ENCODE measurements around the gene CDHR4.

DNA sequence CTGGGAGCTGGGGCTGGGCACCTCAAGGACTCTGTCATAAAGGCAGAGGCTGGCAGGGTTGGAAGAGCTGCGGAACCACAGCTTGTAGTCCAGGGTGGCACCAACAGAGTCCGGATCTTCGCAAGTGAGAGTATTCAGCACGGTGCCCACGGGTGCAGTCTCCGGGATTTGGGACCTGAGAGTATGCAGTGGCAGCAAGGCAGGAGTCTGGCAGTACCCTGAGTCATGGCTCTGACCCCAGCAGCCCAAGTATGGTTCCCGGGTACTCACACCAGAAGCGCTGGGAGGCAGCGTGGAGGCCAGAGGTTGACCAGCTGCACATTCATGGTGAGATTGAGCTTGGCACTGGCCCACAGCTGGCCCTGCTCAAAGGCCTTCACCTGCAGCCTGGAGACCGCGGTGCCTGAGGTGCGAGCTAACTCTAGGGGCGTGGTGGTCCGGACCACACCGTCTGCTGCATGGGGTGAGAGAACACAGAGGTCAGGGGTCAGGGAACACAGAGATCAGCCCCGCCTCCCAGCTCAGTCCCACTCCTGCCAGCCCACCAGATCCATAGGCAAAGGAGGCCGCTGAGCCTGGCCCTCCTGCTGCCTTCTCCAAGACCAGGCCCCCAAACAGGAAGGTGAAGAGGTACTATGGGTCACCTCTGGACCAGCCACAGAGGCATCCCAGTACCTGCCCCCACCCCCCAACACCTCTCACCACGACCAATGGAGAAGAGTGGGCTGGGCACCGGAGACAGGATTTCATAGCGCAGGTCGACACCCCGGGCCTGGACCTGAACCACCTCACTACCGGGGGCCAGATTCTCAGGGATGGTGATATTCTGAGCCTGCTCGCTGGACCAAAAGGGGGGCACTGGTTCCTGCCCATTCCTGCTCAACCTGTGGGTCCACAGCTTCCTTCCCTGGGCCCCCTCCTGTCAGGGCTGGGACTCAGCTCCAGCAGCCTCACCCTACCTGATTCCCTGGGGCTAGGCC lies 4.5 kb downstream of the CDHR4 start:
- TF ChIP-seq EZH2 (IDR thresholded peaks at IDR 0.05; ENCODE audit: borderline replicate concordance): no peak
- TF ChIP-seq, protein P1, sequence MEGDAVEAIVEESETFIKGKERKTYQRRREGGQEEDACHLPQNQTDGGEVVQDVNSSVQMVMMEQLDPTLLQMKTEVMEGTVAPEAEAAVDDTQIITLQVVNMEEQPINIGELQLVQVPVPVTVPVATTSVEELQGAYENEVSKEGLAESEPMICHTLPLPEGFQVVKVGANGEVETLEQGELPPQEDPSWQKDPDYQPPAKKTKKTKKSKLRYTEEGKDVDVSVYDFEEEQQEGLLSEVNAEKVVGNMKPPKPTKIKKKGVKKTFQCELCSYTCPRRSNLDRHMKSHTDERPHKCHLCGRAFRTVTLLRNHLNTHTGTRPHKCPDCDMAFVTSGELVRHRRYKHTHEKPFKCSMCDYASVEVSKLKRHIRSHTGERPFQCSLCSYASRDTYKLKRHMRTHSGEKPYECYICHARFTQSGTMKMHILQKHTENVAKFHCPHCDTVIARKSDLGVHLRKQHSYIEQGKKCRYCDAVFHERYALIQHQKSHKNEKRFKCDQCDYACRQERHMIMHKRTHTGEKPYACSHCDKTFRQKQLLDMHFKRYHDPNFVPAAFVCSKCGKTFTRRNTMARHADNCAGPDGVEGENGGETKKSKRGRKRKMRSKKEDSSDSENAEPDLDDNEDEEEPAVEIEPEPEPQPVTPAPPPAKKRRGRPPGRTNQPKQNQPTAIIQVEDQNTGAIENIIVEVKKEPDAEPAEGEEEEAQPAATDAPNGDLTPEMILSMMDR (IDR thresholded peaks at IDR 0.05; ENCODE audit: poor library complexity): no peak
- no peak for TF ChIP-seq EZH2phosphoT487 (IDR thresholded peaks at IDR 0.05; ENCODE audit: low read depth, severe bottlenecking, unreplicated experiment)
